ENCODE data around the gene NDUFS7.

DNA sequence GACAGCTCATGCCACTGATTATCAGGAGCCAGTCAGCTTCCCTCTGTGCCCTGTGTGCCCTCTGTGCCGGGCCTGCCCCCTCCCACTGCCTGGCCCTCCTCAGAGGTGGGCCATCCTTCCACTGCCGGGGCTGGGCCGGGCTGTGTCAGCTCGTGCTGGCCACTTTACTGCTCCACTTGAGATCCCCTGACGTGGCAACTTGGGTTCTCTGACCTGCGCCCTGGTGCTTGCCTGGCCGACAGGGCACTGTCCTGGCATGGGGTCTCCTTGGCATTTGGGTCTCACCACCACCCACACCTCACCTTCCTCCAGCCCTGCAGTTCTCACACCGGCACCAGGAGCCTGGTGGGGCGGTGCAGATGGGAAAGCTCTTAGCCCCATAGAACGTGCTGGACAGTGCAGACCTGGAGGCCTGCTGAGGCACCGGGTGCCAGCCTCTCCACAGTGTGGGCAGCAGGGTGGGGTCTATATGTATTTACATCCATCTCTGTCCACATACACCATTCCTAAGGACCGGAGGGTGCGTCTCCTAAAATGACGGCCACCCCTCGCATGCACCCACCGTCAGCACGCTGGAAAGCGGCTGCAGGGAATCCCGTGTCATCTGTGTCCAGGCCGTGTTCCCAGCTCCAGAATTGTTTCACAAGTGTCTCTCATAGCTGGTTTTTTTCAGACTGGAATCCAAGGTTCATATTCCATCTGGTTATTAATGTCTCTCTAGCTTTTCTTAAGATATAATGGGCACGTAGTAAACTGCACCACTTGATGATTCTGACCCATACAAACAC, 35.4 kb downstream of the NDUFS7 start:
- no peak for TF ChIP-seq POLR2A (IDR thresholded peaks at IDR 0.05; ENCODE audit: low read length)
- TF ChIP-seq, protein P1, sequence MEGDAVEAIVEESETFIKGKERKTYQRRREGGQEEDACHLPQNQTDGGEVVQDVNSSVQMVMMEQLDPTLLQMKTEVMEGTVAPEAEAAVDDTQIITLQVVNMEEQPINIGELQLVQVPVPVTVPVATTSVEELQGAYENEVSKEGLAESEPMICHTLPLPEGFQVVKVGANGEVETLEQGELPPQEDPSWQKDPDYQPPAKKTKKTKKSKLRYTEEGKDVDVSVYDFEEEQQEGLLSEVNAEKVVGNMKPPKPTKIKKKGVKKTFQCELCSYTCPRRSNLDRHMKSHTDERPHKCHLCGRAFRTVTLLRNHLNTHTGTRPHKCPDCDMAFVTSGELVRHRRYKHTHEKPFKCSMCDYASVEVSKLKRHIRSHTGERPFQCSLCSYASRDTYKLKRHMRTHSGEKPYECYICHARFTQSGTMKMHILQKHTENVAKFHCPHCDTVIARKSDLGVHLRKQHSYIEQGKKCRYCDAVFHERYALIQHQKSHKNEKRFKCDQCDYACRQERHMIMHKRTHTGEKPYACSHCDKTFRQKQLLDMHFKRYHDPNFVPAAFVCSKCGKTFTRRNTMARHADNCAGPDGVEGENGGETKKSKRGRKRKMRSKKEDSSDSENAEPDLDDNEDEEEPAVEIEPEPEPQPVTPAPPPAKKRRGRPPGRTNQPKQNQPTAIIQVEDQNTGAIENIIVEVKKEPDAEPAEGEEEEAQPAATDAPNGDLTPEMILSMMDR (IDR thresholded peaks at IDR 0.05) = no peak
- no peak for TF ChIP-seq BHLHE40 (IDR thresholded peaks at IDR 0.05; ENCODE audit: low read depth, low read length)
- no peak for TF ChIP-seq MAFK (IDR thresholded peaks at IDR 0.05; ENCODE audit: partially characterized antibody)
- no peak for TF ChIP-seq KDM5A (IDR thresholded peaks at IDR 0.05)
- TF ChIP-seq, protein P2, sequence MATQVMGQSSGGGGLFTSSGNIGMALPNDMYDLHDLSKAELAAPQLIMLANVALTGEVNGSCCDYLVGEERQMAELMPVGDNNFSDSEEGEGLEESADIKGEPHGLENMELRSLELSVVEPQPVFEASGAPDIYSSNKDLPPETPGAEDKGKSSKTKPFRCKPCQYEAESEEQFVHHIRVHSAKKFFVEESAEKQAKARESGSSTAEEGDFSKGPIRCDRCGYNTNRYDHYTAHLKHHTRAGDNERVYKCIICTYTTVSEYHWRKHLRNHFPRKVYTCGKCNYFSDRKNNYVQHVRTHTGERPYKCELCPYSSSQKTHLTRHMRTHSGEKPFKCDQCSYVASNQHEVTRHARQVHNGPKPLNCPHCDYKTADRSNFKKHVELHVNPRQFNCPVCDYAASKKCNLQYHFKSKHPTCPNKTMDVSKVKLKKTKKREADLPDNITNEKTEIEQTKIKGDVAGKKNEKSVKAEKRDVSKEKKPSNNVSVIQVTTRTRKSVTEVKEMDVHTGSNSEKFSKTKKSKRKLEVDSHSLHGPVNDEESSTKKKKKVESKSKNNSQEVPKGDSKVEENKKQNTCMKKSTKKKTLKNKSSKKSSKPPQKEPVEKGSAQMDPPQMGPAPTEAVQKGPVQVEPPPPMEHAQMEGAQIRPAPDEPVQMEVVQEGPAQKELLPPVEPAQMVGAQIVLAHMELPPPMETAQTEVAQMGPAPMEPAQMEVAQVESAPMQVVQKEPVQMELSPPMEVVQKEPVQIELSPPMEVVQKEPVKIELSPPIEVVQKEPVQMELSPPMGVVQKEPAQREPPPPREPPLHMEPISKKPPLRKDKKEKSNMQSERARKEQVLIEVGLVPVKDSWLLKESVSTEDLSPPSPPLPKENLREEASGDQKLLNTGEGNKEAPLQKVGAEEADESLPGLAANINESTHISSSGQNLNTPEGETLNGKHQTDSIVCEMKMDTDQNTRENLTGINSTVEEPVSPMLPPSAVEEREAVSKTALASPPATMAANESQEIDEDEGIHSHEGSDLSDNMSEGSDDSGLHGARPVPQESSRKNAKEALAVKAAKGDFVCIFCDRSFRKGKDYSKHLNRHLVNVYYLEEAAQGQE (IDR thresholded peaks at IDR 0.05) = no peak
- no peak for TF ChIP-seq EHMT2 (IDR thresholded peaks at IDR 0.05; ENCODE audit: low read depth)
- no peak for TF ChIP-seq CHD2 (IDR thresholded peaks at IDR 0.05; ENCODE audit: low read length, partially characterized antibody)

All from A549 (cell line).